ENCODE measurements around the gene DLK2.
A peak's percentile ranks its signal among the peaks of the same experiment; 100 is the strongest.
"Not testable (repeated sequence)": the region's sequence is repeated elsewhere in the genome, so short reads cannot be mapped to it uniquely, and the experiment has no call there.

The DLK2 gene

DNA sequence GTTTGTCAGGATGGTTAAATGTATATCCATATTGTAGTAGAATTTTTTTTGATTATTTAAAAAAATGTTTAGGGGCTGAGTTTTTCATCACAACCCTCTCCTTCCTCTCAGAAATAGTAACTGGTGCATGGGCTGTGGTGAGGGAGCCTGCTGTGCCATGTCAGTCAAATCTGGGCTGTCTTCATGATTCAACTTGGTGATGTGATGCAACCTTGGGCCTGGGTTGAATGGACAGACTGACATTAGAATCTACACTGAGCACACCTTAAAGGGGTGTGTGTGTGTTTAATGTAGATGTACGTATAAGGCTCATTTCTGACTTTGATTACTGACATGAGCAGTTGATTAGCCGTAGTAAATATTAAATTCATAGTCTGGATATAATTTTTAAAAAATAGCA is 25.7 kb upstream of the DLK2 start:
- no peak for DNase-seq

DNA sequence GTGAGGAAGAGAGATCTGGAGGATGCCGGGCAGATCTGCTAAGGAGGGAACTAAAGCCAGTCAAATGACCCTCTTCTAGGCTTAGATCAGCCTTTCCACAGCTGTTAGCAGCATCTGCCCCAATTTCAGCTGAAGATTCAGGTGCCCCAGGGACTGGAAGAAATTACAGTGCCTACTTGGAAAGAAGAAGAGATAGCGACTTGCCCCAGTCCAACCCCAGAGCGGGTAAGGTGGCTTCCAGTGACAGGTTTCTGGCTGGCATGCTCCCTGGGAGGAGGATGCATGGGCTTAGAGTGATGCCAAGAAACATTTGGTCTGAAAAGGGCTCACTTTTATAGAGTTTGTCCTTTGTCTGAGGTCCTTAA is 22.6 kb upstream of the DLK2 start:
- DNase-seq, result no peak

DNA sequence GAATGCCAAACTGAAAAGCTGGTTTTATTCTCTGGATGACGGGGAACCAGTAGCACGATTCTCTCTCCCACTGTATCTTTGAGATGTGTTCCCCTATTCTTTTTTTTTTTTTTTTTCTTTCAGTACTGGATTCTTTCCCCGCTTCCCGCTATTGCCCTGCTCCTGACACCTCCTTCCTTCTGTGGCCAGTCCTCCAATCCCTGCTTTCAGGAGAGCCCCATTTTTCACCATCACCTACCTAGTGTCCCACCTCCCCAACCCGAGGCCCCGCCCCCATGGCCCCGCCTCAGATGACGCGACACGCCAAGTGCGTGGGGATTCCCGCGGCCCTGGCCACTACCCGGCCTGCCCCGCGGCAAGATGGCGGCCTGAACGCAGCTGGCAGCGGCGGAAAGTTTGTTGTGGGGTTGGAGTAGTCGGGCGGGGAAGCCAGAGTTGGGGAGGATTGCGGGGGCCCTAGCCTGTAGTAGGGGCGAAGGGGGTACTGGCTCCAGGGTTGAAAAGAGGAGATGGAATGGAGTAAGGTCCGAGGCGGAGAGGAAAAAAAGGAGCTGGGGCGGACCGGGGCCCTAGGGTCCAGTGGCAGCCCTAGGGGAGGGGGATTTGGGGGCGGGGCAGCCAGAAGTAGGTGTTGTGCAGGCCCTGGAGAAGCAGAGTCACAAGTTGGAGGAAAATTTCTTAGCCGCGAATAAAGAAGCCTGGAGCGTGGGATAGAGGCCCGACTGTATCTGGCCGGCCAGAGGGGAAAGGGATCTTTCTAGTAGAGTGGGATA is 22.1 kb upstream of the DLK2 start, which contains the start of gene TJAP1:
Gene TJAP1, plus strand, starts transcription at position 336 of the 773 bp plus-strand sequence. CDS start 21,432 bp downstream, outside the sequence.
- DNase-seq, result peak; percentile 71

DNA sequence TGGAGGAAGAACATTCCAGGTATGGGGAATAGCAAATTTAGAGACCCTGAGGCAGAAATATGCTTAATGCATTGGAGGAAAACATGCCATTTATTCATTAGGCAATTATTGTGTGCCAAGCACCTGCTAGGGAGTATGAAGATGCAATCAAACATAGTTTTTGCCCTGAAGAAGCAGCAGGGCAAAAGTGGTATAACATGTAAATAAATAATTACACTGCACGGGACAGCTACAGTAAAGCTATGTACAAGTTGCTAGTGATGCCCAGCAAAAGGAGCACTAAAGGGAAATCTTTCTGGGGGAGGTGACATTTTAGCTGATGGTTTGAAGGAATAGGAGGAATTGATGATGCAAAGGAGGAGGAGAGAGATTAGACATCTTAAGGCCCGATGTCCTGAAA is 21.4 kb upstream of the DLK2 start:
- no peak for DNase-seq

DNA sequence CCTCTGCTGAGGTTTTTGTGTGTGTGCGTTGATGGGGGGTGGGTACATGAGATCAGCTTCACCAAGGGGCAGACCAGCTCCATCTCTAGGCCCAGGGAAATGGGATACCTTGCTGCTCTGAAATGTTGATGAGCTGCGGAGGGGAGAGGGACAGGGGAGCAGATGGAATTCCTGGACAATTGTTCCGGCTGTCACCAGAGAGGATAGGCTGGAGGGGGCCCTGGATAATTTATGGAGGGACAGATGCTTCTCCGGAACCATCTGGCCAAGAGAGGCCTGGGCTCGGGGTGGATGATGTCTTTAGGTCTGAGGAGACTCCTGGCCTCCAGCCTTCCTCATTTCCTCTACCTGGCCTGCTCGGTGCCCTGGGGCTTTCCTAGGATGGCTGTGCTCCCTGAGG is 20.2 kb upstream of the DLK2 start:
- no peak for DNase-seq

DNA sequence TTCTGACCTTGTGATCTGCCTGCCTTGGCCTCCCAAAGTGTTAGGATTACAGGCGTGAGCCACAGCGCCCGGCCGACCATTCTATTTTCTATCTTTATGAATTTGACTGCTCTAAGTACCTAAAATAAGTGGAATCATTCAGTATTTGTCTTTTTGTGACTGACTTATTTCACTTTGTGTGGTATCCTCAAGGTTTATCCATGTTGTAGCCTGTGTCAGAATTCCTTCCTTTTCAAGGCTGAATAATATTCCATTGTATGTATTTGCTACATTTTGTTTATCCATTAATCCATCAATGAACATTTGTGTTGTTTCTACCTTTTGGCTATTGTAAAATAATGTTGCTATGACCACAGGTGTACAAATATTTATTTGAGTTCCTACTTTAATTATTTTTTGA is 17.2 kb upstream of the DLK2 start:
- no peak for DNase-seq

DNA sequence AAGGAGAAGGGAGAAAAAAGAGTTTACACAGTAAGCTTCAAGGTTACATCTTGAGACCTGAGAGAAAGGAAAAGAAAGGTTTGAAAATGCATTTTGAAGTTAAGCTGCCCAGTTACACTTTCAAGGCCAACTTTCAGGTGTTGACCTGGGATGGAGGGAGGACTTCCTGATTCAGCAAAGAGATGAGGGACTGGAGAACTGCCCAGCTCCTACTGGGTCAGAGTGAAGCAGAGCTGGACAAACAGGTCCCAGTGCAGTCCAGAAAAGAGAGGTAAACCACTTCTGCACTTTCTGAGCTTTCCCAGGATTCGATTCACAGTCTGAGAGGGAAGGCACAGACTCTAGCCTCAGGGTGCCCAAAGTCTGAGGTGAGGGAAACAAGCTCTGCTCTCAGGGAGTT is 16.1 kb upstream of the DLK2 start:
- DNase-seq, result no peak

DNA sequence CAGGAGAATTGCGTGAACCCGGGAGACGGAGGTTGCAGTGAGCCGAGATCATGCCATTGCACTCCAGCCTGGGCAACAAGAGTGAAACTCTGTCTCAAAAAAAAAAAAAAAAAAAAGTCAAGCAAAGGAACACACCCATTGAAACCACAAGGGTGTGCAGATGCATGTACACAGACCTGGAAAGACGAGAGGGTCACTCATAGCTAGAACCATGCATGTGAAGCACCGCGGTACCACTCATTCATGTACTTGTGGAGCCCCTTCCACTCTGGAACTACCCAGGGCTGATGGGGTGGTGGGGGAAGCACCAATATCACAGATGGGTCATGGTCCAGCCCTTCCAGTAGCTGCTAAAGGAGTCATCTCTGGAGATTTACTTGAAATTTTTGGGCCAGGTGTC is 14.6 kb upstream of the DLK2 start:
- no peak for DNase-seq

DNA sequence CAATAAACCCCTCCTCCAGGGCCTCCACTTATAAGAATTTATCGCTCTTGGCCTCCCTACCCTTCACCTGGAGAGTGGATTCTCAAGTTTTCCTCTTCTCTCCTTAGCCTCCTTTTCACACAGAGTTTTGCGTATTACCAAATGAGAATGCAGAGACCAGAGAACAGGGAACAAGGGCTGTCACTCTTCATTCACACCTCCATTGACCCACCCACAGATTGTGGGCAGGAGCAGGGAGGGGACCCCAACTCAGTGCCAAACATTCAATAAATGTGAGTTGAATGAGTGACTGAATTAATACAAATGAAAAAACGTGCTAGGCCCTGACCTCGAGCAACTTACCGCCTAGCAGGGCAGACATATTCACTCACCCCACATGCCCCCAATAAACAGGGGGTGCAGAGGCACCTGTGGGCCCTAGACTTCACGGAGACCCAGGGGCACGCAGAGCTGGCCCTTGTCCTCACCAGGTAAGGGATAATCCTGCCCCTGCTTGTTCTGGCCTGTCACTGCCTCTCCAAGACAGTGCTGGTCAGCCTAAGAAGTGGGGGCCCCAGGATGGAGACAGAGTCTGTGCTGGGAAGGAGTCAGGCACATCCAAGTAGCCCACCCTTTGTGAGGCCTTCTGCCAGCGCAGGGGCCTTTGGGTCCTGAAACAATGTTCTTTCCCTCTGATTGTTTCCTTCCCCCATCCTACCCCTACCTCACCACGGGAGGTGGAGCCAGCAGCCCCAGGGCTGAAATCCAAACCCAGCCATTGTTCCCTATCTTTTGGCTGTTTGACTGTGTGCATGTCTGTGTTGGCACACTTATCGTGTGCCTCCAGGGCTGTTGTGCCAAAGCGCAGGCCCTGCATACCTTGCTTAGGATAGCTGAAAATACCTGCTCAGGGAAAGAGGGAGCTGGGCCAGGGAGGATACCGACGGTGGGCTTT is 13.7 kb upstream of the DLK2 start:
- DNase-seq, result no peak

DNA sequence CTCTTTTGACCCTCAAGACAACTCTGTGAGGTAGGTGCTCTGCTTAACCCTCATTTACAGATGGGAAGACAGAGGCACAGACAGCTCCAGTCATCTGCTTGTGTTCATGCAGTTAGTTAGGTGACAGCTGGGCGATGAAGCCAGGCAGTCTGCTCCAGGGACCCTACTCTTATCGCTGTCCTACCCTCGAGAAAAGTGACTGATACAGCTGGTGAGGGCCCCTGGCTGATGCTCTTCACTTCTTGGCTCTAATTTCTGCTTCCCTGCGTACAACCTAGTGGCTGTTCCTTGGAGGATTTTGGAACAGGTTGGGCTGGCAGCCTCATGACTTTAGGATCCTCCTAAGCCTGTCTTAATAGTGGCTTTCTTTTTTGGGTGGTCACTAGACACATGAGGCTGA is 12.9 kb upstream of the DLK2 start:
- no peak for DNase-seq

DNA sequence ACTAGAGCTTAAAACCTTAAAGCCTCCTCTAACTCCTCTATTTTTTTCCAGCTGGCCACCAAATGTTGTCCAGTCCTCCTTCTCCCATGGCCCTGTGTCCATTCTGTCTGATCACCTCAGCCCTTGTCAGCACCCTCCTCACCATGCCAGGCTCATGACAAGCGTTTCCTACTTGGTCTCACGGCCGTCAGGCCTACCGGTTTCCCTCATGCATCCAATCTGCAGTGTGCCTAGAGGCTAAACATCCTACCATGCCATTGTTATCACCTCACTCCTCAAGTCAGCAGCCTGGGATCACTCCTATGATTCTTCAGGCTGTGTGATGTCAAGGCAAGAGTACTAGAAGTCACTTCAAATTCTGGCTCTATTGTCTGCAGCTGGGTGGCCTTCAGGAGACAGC is 12.4 kb upstream of the DLK2 start:
- no peak for DNase-seq

DNA sequence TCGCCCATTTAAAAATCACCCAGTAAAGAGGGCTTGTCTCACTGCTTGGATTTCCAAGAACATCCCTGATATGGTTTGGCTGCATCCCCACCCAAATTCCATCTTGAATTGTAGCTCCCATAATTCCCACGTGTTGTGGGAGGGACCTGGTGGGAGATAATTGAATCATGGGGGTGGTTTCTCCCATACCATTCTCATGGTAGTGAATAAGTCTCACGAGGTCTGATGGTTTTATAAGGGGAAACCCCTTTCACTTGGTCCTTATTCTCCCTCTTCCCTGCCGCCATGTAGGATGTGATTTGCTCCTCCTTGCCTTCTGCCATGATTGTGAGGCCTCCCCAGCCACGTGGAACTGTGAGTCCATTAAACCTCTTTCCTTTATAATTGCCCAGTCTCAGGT is 11.9 kb upstream of the DLK2 start:
- DNase-seq, result not testable (repeated sequence)

DNA sequence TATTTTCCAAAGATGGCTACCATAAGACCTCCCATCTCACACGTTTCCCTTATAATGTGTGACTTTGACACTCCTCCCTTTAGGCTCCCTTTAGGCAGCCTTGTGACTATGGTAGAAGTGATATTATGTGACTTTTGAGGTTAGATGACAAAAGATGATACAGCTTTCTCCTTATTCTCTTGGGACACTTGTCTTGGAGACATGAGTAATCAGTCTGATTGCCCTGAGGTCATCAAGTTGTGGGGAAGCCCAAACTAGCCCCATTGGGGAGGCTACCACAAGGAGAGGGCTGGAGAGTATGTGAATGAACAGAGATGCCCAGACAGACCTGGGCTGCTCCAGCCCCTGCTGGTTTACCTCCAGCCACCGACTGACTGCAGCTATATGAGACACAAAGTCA is 10.6 kb upstream of the DLK2 start:
- no peak for DNase-seq

DNA sequence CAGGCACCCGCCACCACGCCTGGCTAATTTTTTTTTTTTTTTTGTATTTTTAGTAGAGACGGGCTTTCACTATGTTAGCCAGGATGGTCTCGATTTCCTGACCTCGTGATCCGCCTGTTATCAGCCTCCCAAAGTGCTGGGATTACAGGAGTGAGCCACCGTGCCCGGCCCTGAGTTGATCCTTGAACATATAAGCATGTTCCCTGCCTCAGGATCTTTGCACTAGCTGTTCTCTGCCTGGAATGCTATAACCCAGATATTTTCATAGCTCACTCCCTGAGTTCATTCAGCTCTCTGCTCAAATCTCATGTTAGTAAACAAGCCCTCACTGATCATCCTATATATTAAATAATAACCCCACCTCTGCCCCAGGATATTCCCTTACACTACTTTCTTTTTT is 9.0 kb upstream of the DLK2 start:
- DNase-seq, result no peak

DNA sequence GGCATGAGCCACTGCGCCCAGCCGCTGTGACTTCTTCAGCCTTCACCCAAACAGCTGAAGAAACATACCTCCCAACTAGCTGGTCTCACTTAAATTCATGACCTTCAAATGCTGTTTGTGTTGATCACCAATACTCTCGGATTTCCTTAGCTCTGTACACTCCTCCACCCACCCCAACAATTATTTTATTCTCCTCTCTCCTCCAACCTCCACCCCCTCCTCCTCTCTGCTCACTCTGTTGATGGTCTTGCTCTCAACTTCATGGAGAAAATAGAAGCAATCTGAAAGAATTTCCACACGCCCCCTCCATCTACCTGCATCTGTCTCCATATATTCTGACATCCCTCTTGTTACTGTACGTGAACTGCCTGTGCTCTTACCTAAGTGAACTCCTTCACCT is 6.6 kb upstream of the DLK2 start:
- no peak for DNase-seq

DNA sequence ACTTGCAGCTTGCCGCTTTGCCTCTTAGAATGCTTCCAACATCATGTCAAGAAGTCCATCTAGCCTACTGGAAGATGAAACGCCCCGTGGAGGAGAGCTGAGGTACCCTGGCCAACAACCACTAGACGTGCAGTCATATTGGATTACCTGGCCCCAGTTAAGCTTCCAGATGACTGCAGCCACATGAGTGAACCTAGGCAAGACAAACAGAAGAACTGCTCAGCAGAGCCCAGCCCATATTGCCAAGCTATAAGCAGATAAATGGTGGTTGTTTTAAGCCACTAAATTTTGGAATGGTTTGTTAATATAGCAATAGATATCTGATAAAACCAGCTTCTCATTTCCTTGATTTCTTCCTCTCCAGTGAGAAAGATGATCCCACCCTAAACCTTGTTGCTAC is 4.7 kb upstream of the DLK2 start:
- no peak for DNase-seq

DNA sequence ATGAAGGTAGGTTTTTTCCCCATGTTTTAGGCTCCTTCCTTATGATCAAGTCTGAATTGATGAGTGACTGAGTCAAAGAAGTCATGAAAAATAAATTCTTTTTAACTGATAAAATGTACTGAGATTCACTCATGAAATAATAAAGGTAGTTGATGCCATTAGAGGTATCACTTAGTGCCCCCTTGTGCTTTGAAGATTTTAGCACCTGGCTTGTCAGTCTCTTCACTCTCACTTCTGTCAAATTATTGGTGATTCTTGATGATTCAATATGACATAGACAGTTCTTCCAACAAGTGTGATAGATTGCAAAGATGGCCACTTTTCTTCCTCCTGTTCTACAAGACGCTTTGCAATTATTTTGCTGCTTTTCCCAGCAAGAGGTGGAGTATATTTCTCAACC is 4.2 kb upstream of the DLK2 start:
- DNase-seq, result no peak

DNA sequence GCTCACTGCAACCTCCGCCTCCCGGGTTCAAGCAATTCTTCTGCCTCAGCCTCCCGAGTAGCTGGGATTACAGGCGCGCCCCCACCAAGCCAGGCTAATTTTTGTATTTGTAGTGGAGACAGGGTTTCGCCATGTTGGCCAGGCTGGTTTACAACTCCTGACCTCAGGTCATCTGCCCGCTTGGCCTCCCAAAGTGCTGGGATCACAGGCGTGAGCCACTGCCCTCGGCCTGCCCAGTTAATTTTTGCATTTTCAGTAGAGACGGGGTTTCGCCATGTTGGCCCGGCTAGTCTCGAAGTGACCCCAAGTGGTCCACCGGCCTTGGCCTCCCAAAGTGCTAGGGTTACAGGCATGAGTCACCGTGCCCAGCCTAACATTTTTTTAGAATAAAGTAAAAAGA is 2.8 kb upstream of the DLK2 start:
- DNase-seq, result not testable (repeated sequence)

DNA sequence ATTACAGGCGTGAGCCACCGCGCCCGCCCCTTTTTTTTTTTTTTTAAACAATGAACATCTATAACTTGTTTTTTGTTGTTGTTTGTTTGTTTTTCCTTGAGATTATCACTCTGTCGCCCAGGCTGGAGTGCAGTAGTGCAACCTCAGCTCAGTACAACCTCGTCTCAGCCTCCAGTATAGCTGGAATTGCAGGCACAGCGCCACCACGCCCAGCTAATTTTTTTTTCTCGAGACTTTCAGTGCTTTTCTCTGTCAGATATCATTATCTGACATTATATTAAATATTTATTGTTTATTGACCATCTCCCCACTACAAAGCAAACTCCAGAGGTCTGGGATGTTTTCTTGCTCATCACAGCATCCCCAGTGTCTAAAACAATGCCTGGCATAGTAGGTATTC is 2.3 kb upstream of the DLK2 start:
- no peak for DNase-seq

DNA sequence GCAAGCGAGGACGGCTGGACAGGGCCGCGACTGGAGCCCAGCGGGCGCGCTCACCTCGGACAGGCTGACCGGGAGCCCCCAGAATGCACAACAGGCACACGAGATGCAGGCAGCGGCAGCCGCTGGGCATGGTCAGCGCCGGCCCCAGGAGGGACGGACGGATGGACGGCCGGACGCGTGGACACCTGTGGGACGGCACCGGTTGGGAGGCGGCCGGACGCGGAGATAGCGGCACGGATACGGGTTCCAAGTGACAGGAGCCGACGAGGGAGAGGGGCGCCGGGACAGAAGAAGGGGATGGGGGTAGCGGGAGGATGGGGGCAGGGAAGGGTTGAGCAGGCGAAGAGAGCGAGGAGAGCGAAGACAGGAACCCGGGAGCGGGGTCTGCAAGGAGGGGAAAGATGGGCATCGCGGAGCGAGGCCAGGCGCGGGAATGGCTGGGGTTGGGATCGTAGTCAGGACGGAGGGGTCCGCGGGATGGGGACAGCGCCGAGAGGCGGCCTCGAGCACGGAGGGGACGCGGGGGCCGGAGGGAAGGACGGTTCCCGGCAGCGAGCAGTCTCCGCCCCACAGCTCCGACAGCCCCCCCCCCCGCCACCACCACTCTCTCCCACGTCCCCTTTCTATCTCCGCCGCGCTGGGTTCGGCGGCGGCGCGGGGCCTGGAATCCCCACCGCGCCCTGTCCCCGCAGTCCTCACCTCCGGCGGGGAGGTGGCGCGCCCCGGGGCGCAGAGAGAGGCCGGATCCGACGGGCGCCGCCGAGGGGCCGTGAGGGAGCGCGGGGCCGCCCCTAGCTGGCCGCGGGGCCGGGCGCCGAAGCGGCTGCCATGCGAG is 435 bp downstream of the DLK2 start:
- DNase-seq, result no peak

DNA sequence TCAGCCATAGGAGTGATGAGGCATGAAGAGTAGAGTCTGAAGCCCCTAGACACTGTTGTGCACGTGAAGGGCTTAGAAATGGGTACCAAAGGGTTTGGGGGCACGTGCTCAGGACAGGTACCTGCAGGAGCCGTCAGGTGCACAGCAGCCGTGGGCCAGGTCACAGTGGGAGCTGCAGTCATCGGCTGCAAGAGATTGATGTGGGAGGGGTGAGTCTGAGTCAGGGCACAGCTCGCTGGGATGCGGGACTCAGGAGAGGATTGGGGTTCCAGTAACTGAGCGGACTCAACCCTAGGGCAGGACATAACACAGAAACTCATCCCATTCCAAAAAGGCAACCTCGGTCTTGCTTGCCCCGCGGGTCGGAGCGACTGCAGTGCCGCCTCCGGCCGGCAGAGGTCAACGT is 1.1 kb downstream of the DLK2 start:
- no peak for DNase-seq

DNA sequence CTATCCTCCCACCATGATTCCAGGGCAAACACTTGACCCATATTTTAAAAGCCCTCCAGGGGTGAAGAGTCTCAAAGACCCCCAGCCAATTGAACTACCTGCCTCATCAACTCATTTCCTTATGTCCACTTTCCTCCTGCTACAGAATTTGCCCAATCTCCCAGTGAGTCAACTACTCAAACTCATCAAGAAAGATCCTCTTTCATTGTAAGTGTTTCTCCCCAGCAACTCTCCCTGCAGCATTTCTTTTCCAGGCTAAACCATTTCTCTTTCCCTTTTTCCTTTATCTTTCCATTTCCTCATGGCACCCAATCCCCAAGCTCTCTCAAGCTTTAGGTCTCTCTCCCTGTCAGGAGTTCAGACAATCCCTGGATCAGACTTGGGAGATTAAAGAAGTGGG is 1.5 kb downstream of the DLK2 start:
- no peak for DNase-seq

DNA sequence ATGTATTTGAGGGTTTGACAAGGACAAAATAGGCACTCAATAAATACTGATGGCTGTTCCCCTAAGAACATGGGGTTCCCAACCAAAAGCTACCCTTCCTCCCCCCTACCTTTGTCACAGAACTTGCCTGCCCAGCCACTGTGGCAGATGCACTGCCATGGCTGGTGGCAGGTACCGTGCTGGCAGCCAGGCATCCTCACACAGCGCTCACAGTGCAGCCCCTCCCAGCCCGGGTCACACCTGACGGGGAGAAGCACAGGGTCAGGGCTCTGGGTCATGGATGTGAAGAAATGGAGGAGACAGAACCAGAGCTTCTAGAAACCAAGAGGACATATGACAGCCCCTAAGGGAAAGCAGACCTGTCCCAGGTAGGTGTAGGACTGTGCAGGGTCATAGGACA is 2.5 kb downstream of the DLK2 start:
- DNase-seq, result no peak
